ENCODE results near the gene PPP6R2. TPM values are rescaled to one million over a fixed set of nuclear protein-coding genes. Genes with fewer than 3 reads are reported as not detected.

PPP6R2 gene
- total and polyA plus RNA-seq, 2 of the 8 experiments (the other 6 are each of a cell fraction or from before 2014, with no cell fraction given), result 25.0 to 32.2 TPM

- TF ChIP-seq ATF2 (IDR thresholded peaks at IDR 0.05; ENCODE audit: low read length), result no peak
- TF ChIP-seq RNF2 (IDR thresholded peaks at IDR 0.05; ENCODE audit: borderline replicate concordance, low read depth, low read length, missing control alignments, poor library complexity, severe bottlenecking), result no peak
- TF ChIP-seq POLR2A (IDR thresholded peaks at IDR 0.05; ENCODE audit: control extremely low read depth in 1 of 2, low read depth in 2 of 2, low read length in 2 of 2), result no peak
- no peak for TF ChIP-seq CHD1 (IDR thresholded peaks at IDR 0.05; ENCODE audit: low read depth, low read length)
- no peak for TF ChIP-seq EGR1 (IDR thresholded peaks at IDR 0.05; ENCODE audit: borderline replicate concordance, low read depth, low read length)
- TF ChIP-seq SRF (IDR thresholded peaks at IDR 0.05; ENCODE audit: low read depth, low read length), result no peak
- TF ChIP-seq SAP30 (IDR thresholded peaks at IDR 0.05; ENCODE audit: insufficient read depth, insufficient replicate concordance, low read length), result no peak
Measured at GRCh38 chr22:50318698-50319411, 24.3 kb upstream of the PPP6R2 start (continued).
